SK-N-SH (cell line): ENCODE data around the gene ARMC8. TPM values are rescaled to one million over a fixed set of nuclear protein-coding genes. Genes with fewer than 3 reads are reported as not detected.

ENCODE experiments used
- CTCF ChIA-PET: fragments of 300-600, 350-600 bp; formaldehyde crosslinking; extraction: SDS; loops from one replicate; lab custom pipeline; 2021; lab: Yijun Ruan, JAX
- POLR2A ChIA-PET: fragments of 350-600 bp; sonication (Branson Sonifier 250); formaldehyde crosslinking; extraction: SDS; loops from one replicate; lab custom pipeline; 2020; ENCODE audit warnings: antibody characterized with exemption, inconsistent platforms; lab: Yijun Ruan, JAX
- DNase-seq: peaks from one replicate; pipeline ENCODE4 v3.0.0; 2012
- H2AFZ ChIP-seq: fragments of 200-600 bp; sonication (generic); 2 replicates; pipeline ENCODE4 v1.8.1; 2016; ENCODE audit warnings: antibody characterized with exemption, mild to moderate bottlenecking, low read depth
- H3F3A ChIP-seq: fragments of 200-600 bp; sonication (generic); replicated peaks from 2 replicates; pipeline ENCODE3; 2016; ENCODE audit warnings: antibody characterized with exemption, mild to moderate bottlenecking; ENCODE audit not compliant: insufficient read depth
- H3K27ac ChIP-seq, 2 experiments: fragments of 200-500 bp in 1 of 2; fragments of 200-600 bp in 1 of 2; sonication (Bioruptor generic) in 1 of 2; sonication (generic), shearing (Covaris generic) in 1 of 2; 2 replicates each; pipeline versions ENCODE4 v1.5.1 to v1.6.1; 2014 to 2016; ENCODE audit warnings: low read depth in 2 of 2, inconsistent platforms in 1 of 2, low read length in 1 of 2, mild to moderate bottlenecking in 1 of 2, mixed read lengths in 1 of 2
- H3K27me3 ChIP-seq: fragments of 200-600 bp; sonication (generic), shearing (Covaris generic); 2 replicates; pipeline ENCODE4 v1.6.1; 2016; ENCODE audit warnings: mixed run types; ENCODE audit not compliant: insufficient read depth
- H3K36me3 ChIP-seq, 2 experiments: fragments of 200-500 bp in 1 of 2; fragments of 200-600 bp in 1 of 2; sonication (Bioruptor generic) in 1 of 2; sonication (generic) in 1 of 2; replicated peaks in 1 of 2; 2 replicates each; pipeline versions ENCODE3 to v1.5.1; 2014 to 2016; ENCODE audit warnings: low read length in 1 of 2, mild to moderate bottlenecking in 1 of 2; ENCODE audit not compliant: insufficient read depth in 2 of 2, control insufficient read depth in 1 of 2
- H3K4me1 ChIP-seq, 2 experiments: fragments of 200-500 bp in 1 of 2; fragments of 200-600 bp in 1 of 2; sonication (Bioruptor generic) in 1 of 2; sonication (generic), shearing (Covaris generic) in 1 of 2; 2 replicates each; pipeline versions ENCODE4 v1.5.1 to v1.6.1; 2014 to 2016; ENCODE audit warnings: low read depth in 1 of 2, low read length in 1 of 2, mixed run types in 1 of 2; ENCODE audit not compliant: insufficient read depth in 2 of 2, control insufficient read depth in 1 of 2
- H3K4me2 ChIP-seq: fragments of 200-600 bp; sonication (generic), shearing (Covaris generic); 2 replicates; pipeline ENCODE4 v1.6.1; 2017; ENCODE audit warnings: mixed run types
- H3K4me3 ChIP-seq, 2 experiments: fragments of 200-500 bp in 1 of 2; fragments of 200-600 bp in 1 of 2; sonication (Bioruptor generic) in 1 of 2; sonication (generic), shearing (Covaris generic) in 1 of 2; 2 replicates each; pipeline versions ENCODE4 v1.5.1 to v1.8.1; 2014 to 2016; ENCODE audit warnings: low read depth in 2 of 2, inconsistent platforms in 1 of 2, low read length in 1 of 2, mild to moderate bottlenecking in 1 of 2, mixed read lengths in 1 of 2, moderate library complexity in 1 of 2
- H3K79me2 ChIP-seq: fragments of 200-600 bp; sonication (generic); 2 replicates; pipeline ENCODE4 v1.8.1; 2017; ENCODE audit warnings: mild to moderate bottlenecking; ENCODE audit not compliant: insufficient read depth
- H3K9ac ChIP-seq: fragments of 200-600 bp; sonication (generic); 2 replicates; pipeline ENCODE4 v1.6.1; 2017; ENCODE audit warnings: mixed run types
- H3K9me2 ChIP-seq: fragments of 200-600 bp; sonication (generic); 2 replicates; pipeline ENCODE4 v1.6.1; 2017; ENCODE audit warnings: mixed run types
- H3K9me3 ChIP-seq: fragments of 200-600 bp; sonication (generic); 2 replicates; pipeline ENCODE4 v1.6.1; 2017; ENCODE audit warnings: mixed run types, mild to moderate bottlenecking, moderate library complexity
- H4K20me1 ChIP-seq: fragments of 200-600 bp; sonication (generic); 2 replicates; pipeline ENCODE4 v1.6.1; 2017; ENCODE audit warnings: mild to moderate bottlenecking, mixed run types; ENCODE audit not compliant: insufficient read depth
- CHD2 ChIP-seq: fragments of 150-350 bp; IDR thresholded peaks from 2 replicates; pipeline ENCODE4 v1.6.1; 2018; ENCODE audit warnings: low read length; ENCODE audit not compliant: partially characterized antibody
- CTCF ChIP-seq: fragments of 200-600 bp; sonication (generic); IDR thresholded peaks from 2 replicates; pipeline ENCODE4 v1.6.1; 2017; ENCODE audit warnings: antibody characterized with exemption, mild to moderate bottlenecking, moderate library complexity
- FOSL2 ChIP-seq: IDR thresholded peaks from 2 replicates; pipeline ENCODE4 v1.4.0; 2012; ENCODE audit warnings: low read depth, mild to moderate bottlenecking, moderate library complexity, borderline replicate concordance
- IRF3 ChIP-seq: fragments of 150-350 bp; IDR thresholded peaks from 2 replicates; pipeline ENCODE4 v1.6.1; 2016; ENCODE audit warnings: mild to moderate bottlenecking, low read depth, low read length
- JUND ChIP-seq: IDR thresholded peaks from 2 replicates; pipeline ENCODE4 v1.4.0; 2012
- MAX ChIP-seq: IDR thresholded peaks from 2 replicates; pipeline ENCODE4 v1.4.0; 2012; ENCODE audit warnings: low read depth
- NFIC ChIP-seq: IDR thresholded peaks from 2 replicates; pipeline ENCODE4 v1.4.0; 2012; ENCODE audit warnings: borderline replicate concordance
- NRF1 ChIP-seq: IDR thresholded peaks from 2 replicates; pipeline ENCODE4 v1.6.1; 2012; ENCODE audit warnings: low read depth, mild to moderate bottlenecking, low read length
- RAD21 ChIP-seq: IDR thresholded peaks from 2 replicates; pipeline ENCODE4 v1.6.1; 2012; ENCODE audit warnings: mild to moderate bottlenecking, low read length
- RCOR1 ChIP-seq: fragments of 150-350 bp; IDR thresholded peaks from 2 replicates; pipeline ENCODE4 v1.6.1; 2017; ENCODE audit warnings: antibody characterized with exemption, low read length
- RFX5 ChIP-seq: IDR thresholded peaks from 2 replicates; pipeline ENCODE4 v1.6.1; 2012; ENCODE audit warnings: mild to moderate bottlenecking, improper control_type of control experiment, low read length
- RXRA ChIP-seq: IDR thresholded peaks from 2 replicates; pipeline ENCODE4 v1.4.0; 2012; ENCODE audit warnings: low read depth, mild to moderate bottlenecking, borderline replicate concordance
- SMC3 ChIP-seq: IDR thresholded peaks from 2 replicates; pipeline ENCODE4 v1.6.1; 2012; ENCODE audit warnings: low read depth, low read length, improper control_type of control experiment
- YY1 ChIP-seq: IDR thresholded peaks from 2 replicates; pipeline ENCODE4 v1.4.0; 2012; ENCODE audit warnings: low read depth, mild to moderate bottlenecking
- ZBTB33 ChIP-seq: IDR thresholded peaks from 2 replicates; pipeline ENCODE4 v1.4.0; 2012; ENCODE audit warnings: low read depth, borderline replicate concordance
- WGBS: methylation state at CpG from one replicate; pipeline ENCODE4 v1.1.6; 2017; ENCODE audit warnings: low lambda C conversion rate; 5-methylcytosine and 5-hydroxymethylcytosine counted together
- polyA plus RNA-seq, 3 experiments: library from polyadenylated mRNA; depleted of rRNA; stranded (reverse); fragments of >200 nt; gene quantifications; 2 replicates each; pipeline ENCODE4 v1.2.3, GENCODE V29; 2012

Gene ARMC8
- polyA plus RNA-seq, 1 of the 3 experiments (the other 2 are of a cell fraction): 35.5 TPM

- no peaks in the 10 kb centered on the region for H3K27me3 ChIP-seq
- no peak overlapping the region for H3K27ac ChIP-seq
- H3K4me1 ChIP-seq: peaks cover 0 to 6% of the 10 kb centered on the region in 2 experiments; a peak in 1 of 4 replicates
- ChIA-PET CTCF (interaction anchor here (1.3 kb wide), 1 partner anchor 11 kb away, joined by 3 read pairs; no protein-coding TSS in a partner anchor), POLR2A (interaction anchor here (0.6 kb wide), 1 partner anchor 115 kb away, joined by 3 read pairs; no protein-coding TSS in a partner anchor)
- no peaks in the 10 kb centered on the region for H3K9me2 ChIP-seq
- no peak for DNase-seq
- H3K9ac ChIP-seq: no peak overlapping the region
- 100% methylated on average over 1 of the region's 4 CpGs for WGBS
- no peaks in the 10 kb centered on the region for H4K20me1 ChIP-seq
- H3K79me2 ChIP-seq: no peaks in the 10 kb centered on the region
- H3K4me2 ChIP-seq: no peak overlapping the region
- no peak for TF ChIP-seq FOSL2
- TF ChIP-seq RXRA: no peak
- TF ChIP-seq CHD2: no peak
- TF ChIP-seq NRF1: no peak
- TF ChIP-seq YY1: no peak
- TF ChIP-seq NFIC: no peak
- TF ChIP-seq IRF3: no peak
- TF ChIP-seq ZBTB33: no peak
- no peak for TF ChIP-seq JUND
- TF ChIP-seq SMC3: no peak
- no peak for TF ChIP-seq RFX5
- TF ChIP-seq RAD21: no peak
- no peak for TF ChIP-seq MAX
- no peak for TF ChIP-seq RCOR1
- TF ChIP-seq CTCF: no peak
- H3K4me3 ChIP-seq: no peak overlapping the region
- H3K36me3 ChIP-seq: peaks cover 11 to 22% of the 10 kb centered on the region in 2 experiments
- no peaks in the 10 kb centered on the region for H3K9me3 ChIP-seq
- H2AFZ ChIP-seq: no peak overlapping the region
- H3F3A ChIP-seq: no peaks in the 10 kb centered on the region
Observed at GRCh38 chr3:138259126-138259525, 72.0 kb downstream of the ARMC8 start.
